ENCODE results near the gene HDAC9. TPM values are rescaled to one million over a fixed set of nuclear protein-coding genes. Genes with fewer than 3 reads are reported as not detected.

The HDAC9 gene
- polyA plus RNA-seq, 1 of the 3 experiments (the other 2 are of a cell fraction) = 11.6 TPM

DNA sequence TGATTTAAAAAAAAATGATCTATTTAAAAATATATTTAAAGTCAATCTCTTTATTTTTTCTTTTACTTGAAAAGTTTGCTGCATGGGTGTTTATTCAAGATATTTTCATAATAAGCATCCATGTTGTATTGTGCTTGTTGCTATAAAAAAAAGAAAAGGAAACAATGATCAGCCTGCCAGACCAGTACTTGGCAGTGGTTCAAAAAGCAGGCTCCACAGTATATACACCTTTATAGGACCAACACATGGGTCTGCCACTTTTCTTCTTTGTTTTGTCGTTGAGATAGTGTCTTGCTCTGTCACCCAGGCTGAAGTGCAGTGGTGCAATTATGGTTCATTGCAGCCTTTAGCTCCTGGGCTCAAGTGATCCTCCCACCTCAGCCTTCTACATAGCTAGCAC is 393.9 kb downstream of the HDAC9 start:
- H4K20me1 ChIP-seq (ENCODE audit: insufficient read depth) = no peaks in the 10 kb centered on the region
- CTCF ChIA-PET = interaction anchor here (0.7 to 2.3 kb wide), 5 partner anchors 189 to 537 kb away, joined by 3 to 8 read pairs (median 6); no protein-coding TSS in a partner anchor
- WGBS (ENCODE audit: low lambda C conversion rate) = 18% methylated on average over 1 of the region's 1 CpG
- peak; percentile 27 for DNase-seq
- POLR2A ChIA-PET = interaction anchor here (0.6 to 5.1 kb wide), 8 partner anchors 43 to 229 kb away, joined by 3 to 52 read pairs (median 20); partner anchors contain the start of gene TWIST1
- peak overlapping the region; percentile 16 for H3K4me2 ChIP-seq
- H3K27me3 ChIP-seq (ENCODE audit: insufficient read depth) = no peaks in the 10 kb centered on the region
- H3K9me2 ChIP-seq = no peaks in the 10 kb centered on the region
- no peak overlapping the region for H2AFZ ChIP-seq (ENCODE audit: low read depth)
- H3K4me3 ChIP-seq (ENCODE audit: low read depth in 2 of 2, low read length in 1 of 2) = no peak overlapping the region
- H3K36me3 ChIP-seq (replicated peaks in 1 of 2; ENCODE audit: control insufficient read depth in 1 of 2, insufficient read depth in 2 of 2, low read length in 1 of 2) = no peaks in the 10 kb centered on the region
- no peaks in the 10 kb centered on the region for H3K9me3 ChIP-seq
- H3F3A ChIP-seq (replicated peaks; ENCODE audit: insufficient read depth) = peaks cover 15% of the 10 kb centered on the region
- peaks cover 17 to 51% of the 10 kb centered on the region in 2 experiments; a peak in 3 of 4 replicates for H3K4me1 ChIP-seq (ENCODE audit: control insufficient read depth in 1 of 2, insufficient read depth in 2 of 2, low read depth in 1 of 2, low read length in 1 of 2)
- no peaks in the 10 kb centered on the region for H3K79me2 ChIP-seq (ENCODE audit: insufficient read depth)
- TF ChIP-seq RFX5 (IDR thresholded peaks at IDR 0.05; ENCODE audit: low read length) (no peak), NFIC (IDR thresholded peaks at IDR 0.05; ENCODE audit: borderline replicate concordance) (peak; percentile 50; the same call in 1 of the 2 replicates), MXI1 (IDR thresholded peaks at IDR 0.05; ENCODE audit: low read depth, low read length) (no peak), SIN3A (IDR thresholded peaks at IDR 0.05; ENCODE audit: borderline replicate concordance, low read depth, low read length) (no peak)
- TF ChIP-seq, protein P1, sequence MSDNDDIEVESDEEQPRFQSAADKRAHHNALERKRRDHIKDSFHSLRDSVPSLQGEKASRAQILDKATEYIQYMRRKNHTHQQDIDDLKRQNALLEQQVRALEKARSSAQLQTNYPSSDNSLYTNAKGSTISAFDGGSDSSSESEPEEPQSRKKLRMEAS (IDR thresholded peaks at IDR 0.05; ENCODE audit: low read depth) = no peak
- TF ChIP-seq, protein P2, sequence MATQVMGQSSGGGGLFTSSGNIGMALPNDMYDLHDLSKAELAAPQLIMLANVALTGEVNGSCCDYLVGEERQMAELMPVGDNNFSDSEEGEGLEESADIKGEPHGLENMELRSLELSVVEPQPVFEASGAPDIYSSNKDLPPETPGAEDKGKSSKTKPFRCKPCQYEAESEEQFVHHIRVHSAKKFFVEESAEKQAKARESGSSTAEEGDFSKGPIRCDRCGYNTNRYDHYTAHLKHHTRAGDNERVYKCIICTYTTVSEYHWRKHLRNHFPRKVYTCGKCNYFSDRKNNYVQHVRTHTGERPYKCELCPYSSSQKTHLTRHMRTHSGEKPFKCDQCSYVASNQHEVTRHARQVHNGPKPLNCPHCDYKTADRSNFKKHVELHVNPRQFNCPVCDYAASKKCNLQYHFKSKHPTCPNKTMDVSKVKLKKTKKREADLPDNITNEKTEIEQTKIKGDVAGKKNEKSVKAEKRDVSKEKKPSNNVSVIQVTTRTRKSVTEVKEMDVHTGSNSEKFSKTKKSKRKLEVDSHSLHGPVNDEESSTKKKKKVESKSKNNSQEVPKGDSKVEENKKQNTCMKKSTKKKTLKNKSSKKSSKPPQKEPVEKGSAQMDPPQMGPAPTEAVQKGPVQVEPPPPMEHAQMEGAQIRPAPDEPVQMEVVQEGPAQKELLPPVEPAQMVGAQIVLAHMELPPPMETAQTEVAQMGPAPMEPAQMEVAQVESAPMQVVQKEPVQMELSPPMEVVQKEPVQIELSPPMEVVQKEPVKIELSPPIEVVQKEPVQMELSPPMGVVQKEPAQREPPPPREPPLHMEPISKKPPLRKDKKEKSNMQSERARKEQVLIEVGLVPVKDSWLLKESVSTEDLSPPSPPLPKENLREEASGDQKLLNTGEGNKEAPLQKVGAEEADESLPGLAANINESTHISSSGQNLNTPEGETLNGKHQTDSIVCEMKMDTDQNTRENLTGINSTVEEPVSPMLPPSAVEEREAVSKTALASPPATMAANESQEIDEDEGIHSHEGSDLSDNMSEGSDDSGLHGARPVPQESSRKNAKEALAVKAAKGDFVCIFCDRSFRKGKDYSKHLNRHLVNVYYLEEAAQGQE (IDR thresholded peaks at IDR 0.05; ENCODE audit: low read depth, low read length) = no peak
- TF ChIP-seq, protein P3, sequence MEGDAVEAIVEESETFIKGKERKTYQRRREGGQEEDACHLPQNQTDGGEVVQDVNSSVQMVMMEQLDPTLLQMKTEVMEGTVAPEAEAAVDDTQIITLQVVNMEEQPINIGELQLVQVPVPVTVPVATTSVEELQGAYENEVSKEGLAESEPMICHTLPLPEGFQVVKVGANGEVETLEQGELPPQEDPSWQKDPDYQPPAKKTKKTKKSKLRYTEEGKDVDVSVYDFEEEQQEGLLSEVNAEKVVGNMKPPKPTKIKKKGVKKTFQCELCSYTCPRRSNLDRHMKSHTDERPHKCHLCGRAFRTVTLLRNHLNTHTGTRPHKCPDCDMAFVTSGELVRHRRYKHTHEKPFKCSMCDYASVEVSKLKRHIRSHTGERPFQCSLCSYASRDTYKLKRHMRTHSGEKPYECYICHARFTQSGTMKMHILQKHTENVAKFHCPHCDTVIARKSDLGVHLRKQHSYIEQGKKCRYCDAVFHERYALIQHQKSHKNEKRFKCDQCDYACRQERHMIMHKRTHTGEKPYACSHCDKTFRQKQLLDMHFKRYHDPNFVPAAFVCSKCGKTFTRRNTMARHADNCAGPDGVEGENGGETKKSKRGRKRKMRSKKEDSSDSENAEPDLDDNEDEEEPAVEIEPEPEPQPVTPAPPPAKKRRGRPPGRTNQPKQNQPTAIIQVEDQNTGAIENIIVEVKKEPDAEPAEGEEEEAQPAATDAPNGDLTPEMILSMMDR (IDR thresholded peaks at IDR 0.05) = no peak
- no peak overlapping the region for H3K9ac ChIP-seq
- peak overlapping the region; percentile 54 to 100 for H3K27ac ChIP-seq (ENCODE audit: low read depth in 2 of 2, low read length in 1 of 2)

DNA sequence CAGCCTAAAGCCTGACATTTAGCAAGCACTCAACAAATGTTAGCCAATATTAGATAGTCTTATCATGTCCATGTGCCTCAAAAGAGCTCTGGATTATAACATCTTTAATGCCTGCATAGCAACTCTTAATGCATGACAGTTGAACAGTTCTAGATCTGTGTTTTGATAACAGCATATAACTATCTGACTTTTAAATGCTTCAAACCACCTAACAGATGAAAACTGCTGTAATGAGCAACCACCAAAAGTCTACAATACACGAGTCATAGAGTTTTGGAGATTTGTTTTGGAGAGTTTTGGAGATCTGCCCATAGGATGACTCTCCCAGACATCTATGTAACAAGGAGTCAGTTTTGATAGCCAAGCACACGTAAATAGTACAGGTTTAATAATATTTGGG is 394.6 kb downstream of the HDAC9 start:
- CTCF ChIA-PET = interaction anchor here (0.7 to 5.5 kb wide), 11 partner anchors 44 to 537 kb away, joined by 3 to 36 read pairs (median 6); no protein-coding TSS in a partner anchor
- Histone ChIP-seq H3K4me3 (ENCODE audit: low read depth in 2 of 2, low read length in 1 of 2) (no peak overlapping the region), H4K20me1 (ENCODE audit: insufficient read depth) (no peaks in the 10 kb centered on the region), H3K27me3 (ENCODE audit: insufficient read depth) (no peaks in the 10 kb centered on the region), H3K4me1 (ENCODE audit: control insufficient read depth in 1 of 2, insufficient read depth in 2 of 2, low read depth in 1 of 2, low read length in 1 of 2) (peaks cover 17 to 57% of the 10 kb centered on the region in 2 experiments; a peak in 3 of 4 replicates), H3K36me3 (replicated peaks in 1 of 2; ENCODE audit: control insufficient read depth in 1 of 2, insufficient read depth in 2 of 2, low read length in 1 of 2) (no peaks in the 10 kb centered on the region), H2AFZ (ENCODE audit: low read depth) (no peak overlapping the region), H3K9ac (no peak overlapping the region), H3K4me2 (peak overlapping the region; percentile 16), H3K9me3 (no peaks in the 10 kb centered on the region), H3K9me2 (no peaks in the 10 kb centered on the region), H3F3A (replicated peaks; ENCODE audit: insufficient read depth) (peaks cover 22% of the 10 kb centered on the region), H3K27ac (ENCODE audit: low read depth in 2 of 2, low read length in 1 of 2) (peak overlapping the region; percentile 54 to 100), H3K79me2 (ENCODE audit: insufficient read depth) (no peaks in the 10 kb centered on the region)
- peak; percentile 52 for DNase-seq
- POLR2A ChIA-PET = interaction anchor here (0.6 to 5.1 kb wide), 11 partner anchors 44 to 229 kb away, joined by 3 to 52 read pairs (median 18); partner anchors contain the start of gene TWIST1
- 3% methylated on average over 2 of the region's 2 CpGs for WGBS (ENCODE audit: low lambda C conversion rate)
- no peak for TF ChIP-seq GABPA (IDR thresholded peaks at IDR 0.05; ENCODE audit: low read depth)
- TF ChIP-seq FOXJ3 (CRISPR knock-in tag; IDR thresholded peaks at IDR 0.05) = peak; percentile 98
- TF ChIP-seq NRF1 (IDR thresholded peaks at IDR 0.05; ENCODE audit: low read depth, low read length) = no peak
- TF ChIP-seq YY1 (IDR thresholded peaks at IDR 0.05; ENCODE audit: low read depth) = 0 out of 2 replicates have a peak, but pooled peaks have one; percentile 27
- TF ChIP-seq, protein P4, sequence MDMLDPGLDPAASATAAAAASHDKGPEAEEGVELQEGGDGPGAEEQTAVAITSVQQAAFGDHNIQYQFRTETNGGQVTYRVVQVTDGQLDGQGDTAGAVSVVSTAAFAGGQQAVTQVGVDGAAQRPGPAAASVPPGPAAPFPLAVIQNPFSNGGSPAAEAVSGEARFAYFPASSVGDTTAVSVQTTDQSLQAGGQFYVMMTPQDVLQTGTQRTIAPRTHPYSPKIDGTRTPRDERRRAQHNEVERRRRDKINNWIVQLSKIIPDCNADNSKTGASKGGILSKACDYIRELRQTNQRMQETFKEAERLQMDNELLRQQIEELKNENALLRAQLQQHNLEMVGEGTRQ (IDR thresholded peaks at IDR 0.05; ENCODE audit: borderline replicate concordance, low read depth, low read length) = no peak
- peak; percentile 100 for TF ChIP-seq GATA2 (CRISPR knock-in tag; IDR thresholded peaks at IDR 0.05)
- TF ChIP-seq TEAD4 (IDR thresholded peaks at IDR 0.05; ENCODE audit: borderline replicate concordance, insufficient read depth) = peak; percentile 90
- TF ChIP-seq, protein P1 (IDR thresholded peaks at IDR 0.05; ENCODE audit: low read depth) = peak; percentile 81
- TF ChIP-seq, protein P5, sequence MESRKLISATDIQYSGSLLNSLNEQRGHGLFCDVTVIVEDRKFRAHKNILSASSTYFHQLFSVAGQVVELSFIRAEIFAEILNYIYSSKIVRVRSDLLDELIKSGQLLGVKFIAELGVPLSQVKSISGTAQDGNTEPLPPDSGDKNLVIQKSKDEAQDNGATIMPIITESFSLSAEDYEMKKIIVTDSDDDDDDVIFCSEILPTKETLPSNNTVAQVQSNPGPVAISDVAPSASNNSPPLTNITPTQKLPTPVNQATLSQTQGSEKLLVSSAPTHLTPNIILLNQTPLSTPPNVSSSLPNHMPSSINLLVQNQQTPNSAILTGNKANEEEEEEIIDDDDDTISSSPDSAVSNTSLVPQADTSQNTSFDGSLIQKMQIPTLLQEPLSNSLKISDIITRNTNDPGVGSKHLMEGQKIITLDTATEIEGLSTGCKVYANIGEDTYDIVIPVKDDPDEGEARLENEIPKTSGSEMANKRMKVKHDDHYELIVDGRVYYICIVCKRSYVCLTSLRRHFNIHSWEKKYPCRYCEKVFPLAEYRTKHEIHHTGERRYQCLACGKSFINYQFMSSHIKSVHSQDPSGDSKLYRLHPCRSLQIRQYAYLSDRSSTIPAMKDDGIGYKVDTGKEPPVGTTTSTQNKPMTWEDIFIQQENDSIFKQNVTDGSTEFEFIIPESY (IDR thresholded peaks at IDR 0.05; ENCODE audit: borderline replicate concordance, low read depth) = no peak
- TF ChIP-seq SIN3A (IDR thresholded peaks at IDR 0.05; ENCODE audit: borderline replicate concordance, low read depth, low read length) = no peak

All from SK-N-SH (cell line).